Kidney epithelial cell (primary cell): ENCODE data around the gene ENAH. TPM values are rescaled to one million over a fixed set of nuclear protein-coding genes. Genes with fewer than 3 reads are reported as not detected.

Experiments
- DNase-seq: peaks from one replicate; pipeline ENCODE4 v3.0.0-alpha.2; 2010; ENCODE audit warnings: low read depth
- H3K27me3 ChIP-seq: 2 replicates; pipeline ENCODE4 v1.6.0; 2011; ENCODE audit warnings: low read length; ENCODE audit not compliant: control insufficient read depth, insufficient read depth
- H3K36me3 ChIP-seq: 2 replicates; pipeline ENCODE4 v1.5.1; 2011; ENCODE audit warnings: low read length; ENCODE audit not compliant: control insufficient read depth, insufficient read depth
- H3K4me3 ChIP-seq: 2 replicates; pipeline ENCODE4 v1.5.1; 2011; ENCODE audit warnings: low read depth, mild to moderate bottlenecking, control low read depth, low read length
- CTCF ChIP-seq: IDR thresholded peaks from 2 replicates; pipeline ENCODE4 v1.5.1; 2011; ENCODE audit warnings: mild to moderate bottlenecking, moderate library complexity, low read length, control low read depth, inconsistent platforms; ENCODE audit not compliant: insufficient read depth, poor library complexity, severe bottlenecking
- total RNA-seq: library from RNA; depleted of rRNA; stranded (reverse); fragments of >200 nt; gene quantifications from 2 replicates; pipeline ENCODE4 v1.2.3, GENCODE V29; 2015

ENAH gene
- total RNA-seq, 1 donor from 2014 or later, result 95.8 TPM

- Histone ChIP-seq H3K36me3 (no peaks in the 10 kb centered on the region), H3K27me3 (no peaks in the 10 kb centered on the region), H3K4me3 (no peak overlapping the region)
- no peak for TF ChIP-seq CTCF
- no peak for DNase-seq
These were observed 113.3 kb downstream of the ENAH start for GRCh38 chr1:225539575-225539974.

- TF ChIP-seq CTCF, result no peak
- H3K4me3 ChIP-seq, result no peak overlapping the region
- no peaks in the 10 kb centered on the region for H3K36me3 ChIP-seq
- H3K27me3 ChIP-seq, result no peaks in the 10 kb centered on the region
- no peak for DNase-seq
These were observed 113.9 kb downstream of the ENAH start for GRCh38 chr1:225539069-225539468.

- no peak for TF ChIP-seq CTCF
- H3K4me3 ChIP-seq, result no peak overlapping the region
- H3K36me3 ChIP-seq, result no peaks in the 10 kb centered on the region
- no peak for DNase-seq
- H3K27me3 ChIP-seq, result no peaks in the 10 kb centered on the region
These were observed 115.2 kb downstream of the ENAH start for GRCh38 chr1:225537554-225538251.

- no peaks in the 10 kb centered on the region for H3K36me3 ChIP-seq
- TF ChIP-seq CTCF, result no peak
- no peak for DNase-seq
- no peak overlapping the region for H3K4me3 ChIP-seq
- H3K27me3 ChIP-seq, result no peaks in the 10 kb centered on the region
These were observed 117.6 kb downstream of the ENAH start for GRCh38 chr1:225535280-225535679.

GRCh38 chr1:225534772-225535171 is 118.2 kb downstream of the ENAH start:
- TF ChIP-seq CTCF, result no peak
- Histone ChIP-seq H3K36me3 (no peaks in the 10 kb centered on the region), H3K4me3 (no peak overlapping the region), H3K27me3 (no peaks in the 10 kb centered on the region)
- no peak for DNase-seq

- no peaks in the 10 kb centered on the region for H3K36me3 ChIP-seq
- H3K4me3 ChIP-seq, result no peak overlapping the region
- DNase-seq, result no peak
- no peak for TF ChIP-seq CTCF
- no peaks in the 10 kb centered on the region for H3K27me3 ChIP-seq
These were observed 118.8 kb downstream of the ENAH start for GRCh38 chr1:225534135-225534534.
